HG03342 (cell line): ENCODE data around the gene DISC1.
"Not testable (repeated sequence)": the region's sequence is repeated elsewhere in the genome, so short reads cannot be mapped to it uniquely, and the experiment has no call there.

Source experiments
- ATAC-seq: cut with Tn5 transposase; IDR thresholded peaks from one replicate; pipeline ENCODE4 v1.9.1; 2021; ENCODE audit warnings: mild to moderate bottlenecking, moderate library complexity; ENCODE audit not compliant: unreplicated experiment

DISC1 gene

DNA sequence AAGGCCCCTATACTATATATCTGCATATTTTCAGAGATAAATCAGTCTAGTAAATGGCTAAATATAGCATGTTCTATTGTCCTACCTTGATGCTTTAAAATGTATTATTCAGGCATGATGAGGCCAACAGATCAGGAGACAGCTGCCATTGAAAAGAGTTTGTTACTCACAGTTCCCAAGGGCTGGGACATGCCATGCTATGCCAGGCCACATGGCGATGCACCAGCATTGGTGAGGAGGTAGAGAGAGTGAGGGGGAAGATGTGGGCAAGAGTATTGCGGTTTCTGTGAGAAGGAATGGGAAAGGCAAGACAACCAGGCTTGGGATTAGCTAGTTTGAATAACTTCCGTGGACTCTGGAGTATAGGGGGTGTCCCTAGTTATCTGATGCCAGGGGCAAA is 316.5 kb downstream of the DISC1 start:
- ATAC-seq = no peak

DNA sequence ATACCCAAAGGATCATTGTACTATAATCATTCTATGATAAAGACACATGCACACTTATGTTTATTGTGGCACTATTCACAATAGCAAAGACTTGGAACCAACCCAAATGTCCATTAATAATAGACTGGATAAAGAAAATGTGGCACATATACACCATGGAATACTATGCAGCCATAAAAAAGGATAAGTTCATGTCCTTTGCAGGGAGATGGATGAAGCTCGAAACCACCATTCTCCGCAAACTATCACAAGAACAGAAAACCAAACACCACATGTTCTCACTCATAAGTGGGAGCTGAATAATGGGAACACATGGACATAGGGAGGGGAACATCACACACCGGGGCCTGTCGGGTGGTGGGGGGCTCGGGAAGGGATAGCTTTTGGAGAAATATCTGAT is 321.5 kb downstream of the DISC1 start:
- ATAC-seq = not testable (repeated sequence)

GRCh38 chr1:231949277-231950091 is 322.9 kb downstream of the DISC1 start:
- no peak for ATAC-seq

GRCh38 chr1:231950331-231951128 is 323.9 kb downstream of the DISC1 start:
- no peak for ATAC-seq

GRCh38 chr1:231951374-231951773 is 324.8 kb downstream of the DISC1 start:
- no peak for ATAC-seq

GRCh38 chr1:231952154-231952553 is 325.6 kb downstream of the DISC1 start:
- no peak for ATAC-seq

GRCh38 chr1:231953660-231954059 is 327.1 kb downstream of the DISC1 start:
- no peak for ATAC-seq

- ATAC-seq = no peak
Measured at GRCh38 chr1:231954751-231955150, 328.2 kb downstream of the DISC1 start.

- ATAC-seq = no peak
Measured at GRCh38 chr1:231957359-231957758, 330.8 kb downstream of the DISC1 start.

- ATAC-seq = no peak
Measured at GRCh38 chr1:231958448-231958847, 331.9 kb downstream of the DISC1 start.

DNA sequence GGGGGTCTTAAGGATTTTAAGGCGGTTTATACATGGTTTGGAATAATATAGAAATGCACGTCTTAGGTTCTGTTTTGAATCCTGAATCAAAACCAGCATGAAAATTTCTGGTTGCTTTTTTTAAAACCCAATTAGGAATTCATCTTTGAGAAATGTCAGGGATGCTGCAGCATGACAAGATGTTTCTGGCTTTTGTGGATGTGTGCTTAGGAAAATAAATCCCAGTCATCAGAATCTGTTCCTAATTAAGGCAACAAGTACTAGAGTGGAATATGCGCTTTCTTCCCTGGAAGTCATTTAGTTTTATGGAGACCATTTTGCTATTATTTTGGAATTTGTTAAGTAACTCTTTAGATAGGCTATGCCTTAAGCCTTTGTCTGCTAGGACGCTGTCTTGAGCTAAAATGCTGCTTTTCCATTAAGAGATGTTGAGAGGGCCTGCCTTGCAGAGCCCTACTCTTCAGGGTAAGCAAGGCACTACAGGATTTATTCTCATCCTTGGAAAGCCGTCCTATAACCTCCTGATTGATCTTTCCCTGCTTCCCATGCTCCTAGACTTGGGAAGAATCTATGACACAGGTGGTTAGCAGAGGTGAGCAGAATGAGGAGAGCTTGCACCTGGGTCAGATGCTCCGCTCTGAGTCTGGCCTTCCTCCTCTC is 332.8 kb downstream of the DISC1 start:
- ATAC-seq = no peak

DNA sequence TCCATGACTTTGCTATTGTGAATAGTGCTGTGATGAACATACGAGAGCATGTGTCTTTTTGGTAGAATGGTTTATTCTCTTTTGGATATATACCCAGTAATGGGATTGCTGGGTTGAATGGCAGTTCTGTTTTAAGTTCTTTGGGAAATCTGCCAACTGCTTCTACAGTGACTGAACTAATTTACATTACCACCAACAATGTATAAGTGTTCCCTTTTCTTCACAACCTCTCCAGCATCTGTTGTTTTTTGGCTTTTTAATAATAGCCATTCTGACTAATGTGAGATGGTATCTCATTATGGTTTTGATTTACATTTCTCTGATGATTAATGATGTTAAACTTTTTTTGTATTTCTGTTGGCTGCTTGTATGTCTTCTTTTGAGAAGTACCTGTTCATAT is 335.2 kb downstream of the DISC1 start:
- not testable (repeated sequence) for ATAC-seq

DNA sequence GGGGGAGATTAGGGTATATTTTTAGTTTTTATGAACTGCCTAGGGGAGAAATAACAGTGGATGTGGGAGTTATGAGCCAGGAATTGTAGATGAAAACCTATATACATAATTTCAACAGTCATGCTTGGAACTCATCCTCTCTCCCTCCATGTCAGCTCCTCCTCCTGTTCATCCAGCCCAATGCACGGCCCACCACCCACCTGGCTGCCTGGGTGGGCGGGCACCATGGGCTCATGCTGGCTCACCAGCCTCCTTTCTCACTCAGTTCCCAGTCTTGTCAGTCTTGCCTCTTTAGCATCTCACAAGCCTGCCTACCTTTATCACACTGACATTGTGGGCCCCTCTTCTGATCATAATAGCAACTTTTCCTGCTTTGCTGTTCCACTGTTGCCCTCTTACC is 336.0 kb downstream of the DISC1 start:
- no peak for ATAC-seq

- no peak for ATAC-seq
Measured at GRCh38 chr1:231964241-231964640, 337.7 kb downstream of the DISC1 start.

DNA sequence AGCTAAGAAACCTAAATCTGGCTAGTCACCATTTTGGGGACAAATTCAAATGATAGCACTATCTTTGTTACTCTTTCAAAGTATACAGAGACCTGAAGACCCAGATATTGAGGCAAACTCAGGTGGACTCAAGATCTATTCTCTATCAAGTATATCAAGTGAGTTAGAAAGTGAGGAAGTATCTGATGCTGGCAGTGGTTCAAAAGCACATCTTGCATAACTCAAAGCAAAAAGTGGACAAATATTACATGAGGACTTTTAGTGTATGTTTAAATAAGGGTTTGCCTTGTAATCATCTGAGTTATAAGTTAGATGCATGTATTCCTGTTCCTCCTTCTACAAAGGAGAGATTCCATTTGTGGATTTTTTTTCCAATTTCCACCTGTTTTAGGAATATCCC is 338.4 kb downstream of the DISC1 start:
- no peak for ATAC-seq

GRCh38 chr1:231965615-231966014 is 339.0 kb downstream of the DISC1 start:
- no peak for ATAC-seq

GRCh38 chr1:231966983-231967382 is 340.4 kb downstream of the DISC1 start:
- ATAC-seq = no peak

DNA sequence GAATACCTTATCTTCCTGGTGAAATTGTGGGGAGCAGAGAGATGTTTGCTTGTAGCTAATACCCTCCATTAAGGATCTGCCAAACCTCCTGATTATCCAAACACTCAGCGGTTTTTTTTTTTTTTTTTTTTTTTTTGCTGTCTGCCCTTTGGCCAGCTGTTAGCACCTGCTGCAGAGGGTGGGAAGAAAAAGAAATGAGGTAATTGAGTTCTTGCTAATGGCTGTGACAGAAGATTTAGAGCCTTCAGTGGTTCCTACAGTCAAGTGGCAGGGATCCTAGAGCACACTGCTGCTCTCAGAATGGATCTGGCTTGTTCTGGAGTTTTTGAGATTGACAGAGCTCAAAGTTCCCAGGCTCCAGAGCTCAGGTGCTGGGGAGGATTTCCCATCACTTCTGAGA is 342.5 kb downstream of the DISC1 start:
- no peak for ATAC-seq

DNA sequence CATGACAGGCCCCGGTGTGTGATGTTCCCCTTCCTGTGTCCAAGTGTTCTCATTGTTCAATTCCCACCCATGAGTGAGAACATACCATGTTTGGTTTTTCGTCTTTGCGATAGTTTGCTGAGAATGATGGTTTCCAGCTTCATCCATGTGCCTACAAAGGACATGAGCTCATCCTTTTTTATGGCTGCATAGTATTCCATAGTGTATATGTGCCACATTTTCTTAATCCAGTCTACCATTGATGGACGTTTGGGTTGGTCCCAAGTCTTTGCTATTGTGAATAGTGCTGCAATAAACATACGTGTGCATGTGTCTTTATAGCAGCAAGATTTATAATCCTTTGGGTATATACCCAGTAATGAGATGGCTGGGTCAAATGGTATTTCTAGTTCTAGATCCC is 343.2 kb downstream of the DISC1 start:
- ATAC-seq = not testable (repeated sequence)

GRCh38 chr1:231970684-231971083 is 344.1 kb downstream of the DISC1 start:
- ATAC-seq = no peak

- ATAC-seq = no peak
Measured at GRCh38 chr1:231971397-231972110, 345.0 kb downstream of the DISC1 start.
